Coronary artery (tissue), 2 donors: ENCODE data around the gene GRM6.

Experiments used
- DNase-seq: peaks from one replicate; pipeline ENCODE4 v3.0.0-alpha.2; 2017; ENCODE audit warnings: low spot score
- H3K27ac ChIP-seq, 2 donors: fragments of 200-600 bp; sonication (generic); one replicate each; pipeline ENCODE4 v1.5.1; 2016 to 2019
- H3K4me3 ChIP-seq: fragments of 200-600 bp; sonication (generic); 2 replicates; pipeline ENCODE4 v1.5.1; 2016; ENCODE audit warnings: mild to moderate bottlenecking, moderate library complexity
- TF ChIP-seq, protein P1 (sequence below): fragments of 200-600 bp; sonication (generic); IDR thresholded peaks from one replicate; pipeline ENCODE4 v1.5.1; 2019; ENCODE audit warnings: antibody characterized with exemption

Gene GRM6

DNA sequence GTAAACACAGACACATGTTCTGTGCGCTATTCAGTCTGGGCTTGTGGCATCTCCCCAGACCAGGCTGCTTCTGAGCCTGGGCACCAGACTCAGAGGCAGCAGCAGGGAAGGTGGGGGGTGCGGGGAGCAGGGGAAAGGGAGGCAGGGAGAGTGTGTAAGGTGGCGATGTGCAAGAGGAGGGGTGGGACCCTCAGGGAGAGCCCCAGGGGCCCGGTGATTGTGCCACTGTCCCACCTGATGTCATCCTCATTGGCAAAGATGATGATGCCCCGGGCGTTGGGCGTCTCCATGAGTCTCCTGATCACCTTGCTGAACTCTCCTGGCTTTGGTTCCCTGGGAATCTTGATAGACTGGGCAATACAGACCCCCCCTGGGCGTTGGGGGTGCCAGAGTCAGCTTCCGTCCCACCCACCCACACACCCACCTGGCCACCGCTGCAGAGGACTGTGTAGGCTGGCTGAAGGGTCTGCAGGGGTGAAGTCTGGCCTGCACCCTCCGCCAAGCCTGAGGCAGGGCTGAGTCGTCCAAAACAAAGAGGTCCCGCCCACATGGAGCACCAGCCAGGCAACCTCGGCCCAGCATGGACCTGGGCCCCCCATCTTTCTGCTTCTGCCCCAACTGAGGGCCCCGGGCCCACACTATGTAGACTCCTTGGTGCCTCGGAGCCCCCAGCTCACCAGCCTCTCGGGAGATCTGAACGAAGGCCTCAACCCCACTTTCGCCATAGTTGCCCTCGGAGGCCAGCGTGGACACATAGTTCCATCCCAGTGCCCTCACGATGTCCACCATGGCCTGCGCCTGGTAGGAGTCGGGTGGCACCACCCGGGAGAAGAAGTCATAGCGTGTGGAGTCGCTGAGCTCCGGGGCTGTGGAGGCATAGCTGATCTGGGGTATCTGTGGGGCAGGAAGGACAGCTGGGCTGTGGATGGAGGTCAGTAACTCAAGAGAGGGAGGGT is 3.7 kb downstream of the GRM6 start:
- Histone ChIP-seq H3K27ac (no peak overlapping the region), H3K4me3 (no peak overlapping the region)
- TF ChIP-seq, protein P1, sequence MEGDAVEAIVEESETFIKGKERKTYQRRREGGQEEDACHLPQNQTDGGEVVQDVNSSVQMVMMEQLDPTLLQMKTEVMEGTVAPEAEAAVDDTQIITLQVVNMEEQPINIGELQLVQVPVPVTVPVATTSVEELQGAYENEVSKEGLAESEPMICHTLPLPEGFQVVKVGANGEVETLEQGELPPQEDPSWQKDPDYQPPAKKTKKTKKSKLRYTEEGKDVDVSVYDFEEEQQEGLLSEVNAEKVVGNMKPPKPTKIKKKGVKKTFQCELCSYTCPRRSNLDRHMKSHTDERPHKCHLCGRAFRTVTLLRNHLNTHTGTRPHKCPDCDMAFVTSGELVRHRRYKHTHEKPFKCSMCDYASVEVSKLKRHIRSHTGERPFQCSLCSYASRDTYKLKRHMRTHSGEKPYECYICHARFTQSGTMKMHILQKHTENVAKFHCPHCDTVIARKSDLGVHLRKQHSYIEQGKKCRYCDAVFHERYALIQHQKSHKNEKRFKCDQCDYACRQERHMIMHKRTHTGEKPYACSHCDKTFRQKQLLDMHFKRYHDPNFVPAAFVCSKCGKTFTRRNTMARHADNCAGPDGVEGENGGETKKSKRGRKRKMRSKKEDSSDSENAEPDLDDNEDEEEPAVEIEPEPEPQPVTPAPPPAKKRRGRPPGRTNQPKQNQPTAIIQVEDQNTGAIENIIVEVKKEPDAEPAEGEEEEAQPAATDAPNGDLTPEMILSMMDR, result no peak
- DNase-seq, result no peak

- TF ChIP-seq, protein P1, result no peak
- no peak overlapping the region for H3K4me3 ChIP-seq
- DNase-seq, result no peak
- no peak overlapping the region for H3K27ac ChIP-seq
Measured at GRCh38 chr5:178990491-178990890, 4.6 kb downstream of the GRM6 start.

DNA sequence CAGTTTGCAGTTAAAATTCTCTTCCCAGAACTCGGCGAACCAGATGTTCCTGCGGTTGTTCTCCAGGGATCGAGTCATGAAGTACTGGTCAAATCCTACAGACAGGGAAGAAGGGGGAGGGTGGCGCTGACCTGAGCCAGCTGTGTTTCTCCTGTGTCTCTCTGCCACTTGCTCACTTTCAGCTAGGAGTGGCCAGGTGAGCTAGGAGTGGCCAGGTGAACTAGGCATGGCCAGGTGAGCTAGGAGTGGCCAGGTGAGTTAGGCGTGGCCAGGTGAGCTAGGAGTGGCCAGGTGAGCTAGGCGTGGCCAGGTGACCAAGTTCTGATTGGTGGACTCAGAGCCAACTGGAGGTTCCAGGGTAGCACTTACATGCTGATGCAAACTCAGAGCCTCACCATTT is 5.8 kb downstream of the GRM6 start:
- Histone ChIP-seq H3K27ac (no peak overlapping the region), H3K4me3 (no peak overlapping the region)
- TF ChIP-seq, protein P1, result no peak
- DNase-seq, result no peak

- DNase-seq, result no peak
- no peak overlapping the region for H3K4me3 ChIP-seq
- TF ChIP-seq, protein P1, result no peak
- no peak overlapping the region for H3K27ac ChIP-seq
Measured at GRCh38 chr5:178988436-178989220, 6.5 kb downstream of the GRM6 start.

GRCh38 chr5:178986326-178986960 is 8.7 kb downstream of the GRM6 start:
- Histone ChIP-seq H3K27ac (no peak overlapping the region), H3K4me3 (no peak overlapping the region)
- no peak for DNase-seq
- TF ChIP-seq, protein P1, result no peak

DNA sequence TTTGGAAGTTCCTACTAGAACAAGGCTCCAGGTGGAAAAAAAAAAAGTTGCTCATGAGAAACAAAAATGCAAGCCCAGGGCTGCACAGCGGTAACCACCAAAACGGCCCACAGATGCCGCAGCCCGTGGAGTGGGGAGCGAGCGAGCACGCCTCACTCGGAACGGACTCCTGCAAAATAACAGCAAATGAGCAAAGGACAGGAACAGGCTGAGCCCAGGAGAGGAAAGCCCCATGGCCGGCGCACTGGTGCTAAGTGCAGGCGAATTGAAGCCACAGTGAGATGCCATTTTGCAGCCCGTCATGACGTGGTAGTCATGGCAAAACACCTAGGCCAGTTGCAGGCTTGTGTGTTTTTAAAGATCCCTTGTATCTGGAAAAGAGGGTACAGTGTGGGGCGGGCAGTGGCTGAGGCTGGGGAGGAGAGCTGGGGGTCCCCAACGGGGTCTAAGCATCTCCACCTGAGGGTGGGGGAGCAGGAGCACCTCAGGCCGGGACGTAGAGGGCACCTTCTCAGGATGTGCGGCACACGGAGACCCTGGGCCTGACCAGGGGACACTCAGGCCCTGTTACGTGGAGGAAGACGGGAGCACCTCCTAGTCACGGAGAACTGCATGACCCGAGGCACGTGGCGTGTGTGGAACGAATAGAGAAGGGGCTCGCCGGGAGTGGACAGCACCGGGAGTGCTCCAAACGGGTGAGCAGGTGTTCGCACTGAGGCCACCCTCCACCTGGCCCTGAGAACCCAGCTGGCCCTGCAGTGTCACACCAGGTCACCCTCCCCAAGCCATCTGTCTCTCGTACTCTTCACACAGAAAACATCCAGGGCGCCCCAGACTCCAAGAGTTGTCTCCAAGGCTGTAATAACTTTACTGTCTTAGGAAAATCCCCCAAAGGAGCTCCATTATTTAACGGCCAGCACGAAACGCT is 10.7 kb downstream of the GRM6 start:
- Histone ChIP-seq H3K4me3 (no peak overlapping the region), H3K27ac (no peak overlapping the region)
- DNase-seq, result no peak
- TF ChIP-seq, protein P1, result no peak
